Limb (tissue), 2 donors: ENCODE measurements around the gene CES1.
"Not testable (repeated sequence)": the region's sequence is repeated elsewhere in the genome, so short reads cannot be mapped to it uniquely, and the experiment has no call there.

ENCODE experiments used
- DNase-seq, 2 donors: peaks; one replicate each; pipeline ENCODE4 v3.0.0-alpha.2; 2016; ENCODE audit errors: extremely low spot score in 2 of 2

Gene CES1

DNA sequence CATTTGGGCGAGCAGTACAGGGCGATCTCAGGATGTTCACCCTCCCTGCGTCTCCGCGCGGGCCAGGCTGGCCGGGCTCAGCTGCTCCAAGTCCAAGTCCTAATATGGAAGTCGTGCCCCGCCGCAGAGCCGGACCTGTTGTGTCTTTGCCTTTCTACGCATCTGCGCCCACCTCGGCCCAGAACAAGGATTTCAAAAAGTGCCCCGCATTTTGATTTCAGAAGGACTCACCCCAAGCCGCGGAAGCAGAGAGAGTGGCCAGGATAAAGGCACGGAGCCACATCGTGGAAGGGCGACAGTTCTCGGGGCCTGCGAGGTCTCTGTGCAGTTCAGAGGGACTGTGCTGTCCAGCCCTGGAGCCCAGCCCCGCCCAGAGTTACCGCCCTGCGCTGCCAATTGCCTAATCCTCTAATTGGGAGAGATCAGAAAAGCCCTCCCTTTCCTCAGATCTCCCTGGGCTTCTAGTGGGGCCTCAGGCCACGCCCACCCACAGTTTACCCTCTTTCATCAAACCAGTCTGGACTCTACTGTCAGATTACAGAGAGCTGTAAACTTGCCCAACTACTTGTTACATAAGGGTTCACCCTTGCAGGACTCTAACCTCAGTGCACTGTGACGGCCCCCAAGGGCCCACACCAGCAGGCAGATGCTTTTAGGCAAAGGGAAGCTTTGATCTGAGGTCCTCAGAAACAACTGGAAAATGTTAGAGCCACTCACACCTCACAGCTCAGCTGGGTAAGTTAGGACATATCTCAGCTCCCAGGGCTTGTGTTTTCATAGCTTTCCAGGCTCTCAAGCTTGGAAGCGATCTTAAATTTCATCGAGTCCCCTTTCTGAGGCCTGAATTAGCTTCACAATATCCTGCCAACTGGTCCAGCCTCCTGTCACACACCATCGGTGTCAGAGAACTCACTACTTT lies at the start of gene CES1:
CES1 (minus strand) TSS at position 324 of the 919 bp plus-strand sequence; CDS start at position 283, 41 bp downstream.
- no peak for DNase-seq

DNA sequence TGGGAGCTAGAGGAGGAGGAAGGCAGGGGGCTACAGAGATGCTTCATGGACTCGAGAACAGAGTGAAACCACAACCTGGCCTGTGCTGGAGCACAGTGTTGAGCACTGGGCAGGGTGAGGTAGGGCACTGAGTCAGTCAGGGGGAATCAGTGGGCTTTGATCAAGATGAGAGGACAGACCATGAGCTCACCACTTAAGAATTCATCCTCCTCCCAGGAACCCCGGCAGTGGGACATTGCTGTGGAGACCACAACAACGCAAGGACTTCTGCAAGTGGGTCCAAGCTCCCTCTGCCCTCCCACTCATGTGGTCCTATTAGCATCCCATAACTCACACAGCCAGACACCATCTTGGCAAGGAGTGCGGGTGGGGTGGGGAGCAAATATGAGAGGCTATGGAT lies 44.0 kb upstream of the CES1 start:
- DNase-seq: peak in 1 of 2 donors; percentile 35

DNA sequence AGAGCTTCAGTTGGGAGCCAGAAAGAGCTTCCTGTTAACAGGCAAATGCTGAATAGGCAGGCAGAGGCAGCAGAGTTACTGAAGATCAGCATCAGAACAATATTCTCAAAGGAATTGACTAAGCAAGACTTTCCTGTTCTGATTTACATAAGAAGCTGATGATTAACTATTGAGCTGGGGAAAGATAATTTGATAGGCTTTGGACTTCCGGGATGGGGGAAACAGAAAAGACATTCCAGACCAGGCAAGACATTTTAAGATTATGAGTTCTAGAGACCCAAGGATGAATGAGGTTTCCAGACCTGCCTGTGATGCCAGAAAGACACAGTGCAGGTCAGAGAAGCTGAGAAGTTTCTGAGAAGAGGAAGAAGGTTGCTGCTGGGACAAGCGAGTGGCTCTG lies 42.4 kb upstream of the CES1 start, which contains the start of gene CES5A:
CES5A (minus strand) TSS at position 101 of the 400 bp plus-strand sequence. CDS start 152 bp downstream, outside the sequence.
- DNase-seq: no peak

DNA sequence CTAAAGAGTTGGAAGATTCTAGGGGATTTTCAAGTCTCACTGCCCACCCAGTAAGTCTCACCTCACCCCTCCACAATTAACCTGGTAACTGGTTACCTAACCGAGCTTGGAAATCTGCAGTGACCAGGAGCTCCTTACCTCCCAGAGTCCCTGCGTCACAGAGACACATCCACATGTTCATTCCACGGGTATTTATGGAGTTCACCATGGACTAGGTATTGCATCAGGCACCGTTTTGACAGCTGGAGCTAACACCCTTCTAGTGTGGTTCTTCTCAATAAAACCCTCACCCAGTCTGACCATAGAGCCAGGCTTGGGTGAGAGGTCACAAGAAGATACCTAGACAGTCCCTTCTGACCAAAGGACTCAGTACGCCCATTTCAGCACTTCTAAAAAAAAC lies 40.2 kb upstream of the CES1 start:
- DNase-seq: no peak

DNA sequence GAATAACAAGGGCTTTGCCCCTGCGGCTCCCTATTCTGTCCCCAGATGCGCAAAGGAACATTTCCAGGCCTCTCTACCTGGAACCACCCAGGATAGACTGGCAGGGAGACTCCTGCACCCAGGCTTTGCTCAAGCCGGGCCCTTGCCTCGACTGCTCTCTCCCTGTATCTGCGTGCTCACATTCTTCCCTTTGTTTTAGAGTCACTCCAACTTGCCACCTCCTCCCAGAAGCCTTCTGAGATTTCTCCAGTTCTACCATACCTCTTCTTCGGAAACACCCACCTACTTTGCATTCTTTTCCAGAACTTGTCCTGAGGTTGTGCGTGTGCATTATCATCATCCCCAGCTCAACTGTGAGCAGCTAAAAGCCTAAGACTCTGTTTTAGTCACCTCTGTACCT lies 39.2 kb upstream of the CES1 start:
- no peak for DNase-seq

DNA sequence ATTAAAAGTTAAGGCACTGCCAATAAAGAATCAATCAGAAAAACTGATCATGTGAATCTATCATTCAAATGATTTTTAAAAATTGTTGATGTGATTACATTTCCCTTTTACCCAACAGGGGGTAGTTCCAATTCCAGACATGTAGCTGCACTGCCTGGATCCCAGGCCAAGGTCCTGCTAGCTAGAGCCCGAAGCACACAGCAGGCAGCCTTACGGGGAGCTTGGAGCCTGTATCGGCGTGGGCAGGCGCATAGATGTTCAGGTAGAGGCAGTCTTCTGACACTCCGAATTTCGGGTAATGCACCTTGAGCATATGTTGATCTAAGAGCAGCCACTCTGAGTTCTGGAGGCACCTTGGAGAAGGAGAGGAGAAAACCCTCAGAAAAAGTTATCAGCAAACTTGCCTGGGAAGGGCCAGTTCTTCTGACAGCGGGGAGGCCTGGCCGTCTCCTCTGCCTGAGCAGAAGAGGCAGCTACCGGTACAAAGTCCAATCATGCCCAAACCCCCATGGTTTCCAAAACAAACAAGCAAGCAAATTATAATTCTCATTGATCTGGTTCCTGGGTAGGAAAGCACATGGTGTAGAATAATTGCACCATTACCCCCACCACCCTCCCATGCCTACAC lies 38.6 kb upstream of the CES1 start:
- no peak for DNase-seq

DNA sequence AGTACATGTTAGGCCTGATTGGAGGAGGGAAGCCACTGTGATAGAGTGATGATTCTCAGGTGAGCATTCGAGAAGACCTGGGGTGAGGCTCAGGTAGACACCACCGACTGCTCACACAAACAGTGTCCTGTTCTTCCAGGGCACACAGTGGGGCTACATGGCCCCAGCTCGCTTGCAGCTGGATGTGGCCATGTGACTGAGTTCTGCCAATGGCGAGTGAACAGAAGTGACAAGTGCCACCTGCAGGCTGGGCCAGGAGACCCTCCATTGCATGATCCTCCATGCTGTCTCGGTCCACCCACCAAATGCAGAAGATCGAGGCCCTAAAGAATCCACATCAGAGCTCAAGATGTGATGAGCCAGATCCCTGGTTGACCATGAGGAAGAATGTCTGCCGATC lies 36.1 kb upstream of the CES1 start:
- DNase-seq: no peak

DNA sequence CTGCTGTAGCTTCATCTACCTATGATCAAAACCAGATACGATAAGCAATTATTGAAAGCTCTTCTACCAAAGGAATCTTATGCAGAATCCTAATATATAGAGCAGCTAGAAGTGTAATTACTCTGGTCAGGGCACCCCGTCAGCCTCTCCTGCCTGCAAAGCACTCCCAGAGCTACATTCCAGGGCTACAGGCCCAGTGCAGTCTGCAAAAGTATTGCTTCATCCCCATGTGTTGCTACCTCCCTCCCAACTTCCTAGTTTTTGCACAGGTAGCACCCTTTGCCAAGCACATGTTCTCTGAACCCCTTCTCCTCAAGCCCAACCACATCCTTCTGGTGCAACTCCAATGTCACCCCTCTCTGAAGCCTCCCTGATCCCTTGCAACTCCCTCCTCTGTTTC lies 35.2 kb upstream of the CES1 start:
- no peak for DNase-seq

DNA sequence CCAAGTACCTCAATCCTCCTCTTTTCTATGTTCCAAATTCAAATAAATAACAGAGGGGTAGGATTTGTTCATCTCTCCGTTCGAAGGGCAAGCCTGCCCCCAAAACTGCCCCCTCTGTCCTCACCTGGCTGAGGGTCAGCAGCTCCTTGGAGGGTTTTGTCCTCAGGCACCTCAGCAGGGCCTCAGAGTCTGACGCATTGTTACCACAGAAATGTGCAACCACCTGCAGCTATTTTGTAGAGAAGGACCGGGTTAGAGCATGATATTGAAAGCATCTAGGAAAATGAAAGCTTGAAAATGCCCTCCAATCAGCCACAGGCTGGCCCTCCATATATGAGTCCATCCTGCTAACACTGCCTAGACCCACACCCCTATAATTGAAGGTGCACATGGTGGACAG lies 28.4 kb upstream of the CES1 start:
- no peak for DNase-seq

DNA sequence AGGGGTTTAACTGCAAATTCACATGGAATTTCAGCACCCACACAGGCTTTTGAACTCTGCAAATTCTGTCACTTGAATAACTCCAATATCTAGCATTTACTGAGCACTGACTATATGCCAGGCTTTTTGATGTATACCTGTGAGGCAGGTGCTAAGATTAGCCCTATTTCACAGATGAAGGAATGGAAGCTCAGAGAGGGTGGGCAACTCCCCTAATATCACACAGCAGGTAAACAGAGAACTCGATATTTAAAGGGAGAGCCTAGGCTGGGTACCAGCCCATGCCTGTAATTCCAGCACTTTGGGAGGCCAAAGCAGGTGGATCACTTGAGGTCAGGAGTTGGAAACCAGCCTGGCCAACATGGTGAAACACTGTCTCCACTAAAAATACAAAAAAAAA lies 24.8 kb upstream of the CES1 start:
- DNase-seq: not testable (repeated sequence)

DNA sequence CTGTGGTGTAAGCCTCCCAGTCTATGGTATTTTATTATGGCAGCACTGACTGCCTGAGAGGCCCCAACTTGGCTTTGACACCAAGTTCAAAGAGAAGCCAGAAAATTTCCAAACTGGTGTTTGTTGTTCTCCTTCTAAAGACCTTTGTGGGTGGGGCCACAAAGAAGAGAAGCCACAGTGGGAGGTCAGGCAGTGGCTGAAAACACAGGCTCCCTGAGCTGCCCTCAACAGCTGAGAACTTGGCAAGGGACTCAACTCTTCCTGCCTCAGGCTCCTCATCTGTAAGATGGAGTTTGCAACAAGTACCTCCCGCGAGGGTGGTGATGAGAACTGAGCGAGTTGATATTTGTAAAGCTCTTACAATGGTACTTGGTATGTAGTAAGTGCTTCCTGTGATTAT lies 24.1 kb upstream of the CES1 start:
- peak in 1 of 2 donors; percentile 14 for DNase-seq

DNA sequence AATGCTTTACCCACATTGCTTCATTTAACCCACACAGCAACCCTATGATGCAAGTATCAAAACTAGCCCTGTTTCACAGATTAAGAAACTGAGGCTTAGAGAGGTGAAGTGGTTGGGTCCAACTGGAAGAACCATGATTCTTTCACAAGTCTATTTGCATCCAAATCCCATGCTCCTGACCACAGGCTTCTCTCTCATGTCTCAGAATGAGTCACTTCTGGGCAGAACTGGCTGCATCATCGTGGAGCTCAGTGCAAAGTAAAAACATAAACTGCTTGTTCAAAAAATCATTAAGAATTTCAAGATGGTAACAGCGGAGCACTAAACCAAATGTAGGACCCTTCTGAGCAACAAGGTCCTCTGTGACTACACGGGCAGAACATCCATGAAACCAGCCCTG lies 20.2 kb upstream of the CES1 start:
- DNase-seq: no peak

DNA sequence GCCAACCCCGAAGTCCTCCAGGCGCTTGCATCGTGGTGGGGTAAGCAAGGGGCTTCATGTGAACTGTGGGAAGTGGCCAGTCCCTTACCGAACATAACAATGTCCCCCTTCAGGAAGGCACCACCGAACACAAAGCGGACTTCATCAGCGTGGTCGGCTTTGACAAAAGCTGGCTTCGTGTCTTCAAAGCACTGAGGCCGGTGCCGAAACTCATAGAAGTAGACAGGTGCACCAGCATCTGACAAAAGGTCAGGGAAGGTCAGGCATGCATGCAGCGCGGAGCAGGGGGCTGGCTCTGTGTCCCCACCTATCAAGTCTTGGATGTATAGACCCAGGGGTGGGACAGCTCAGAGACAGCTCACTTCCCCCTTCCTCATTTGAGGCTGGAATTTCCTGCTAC lies 16.6 kb upstream of the CES1 start:
- no peak for DNase-seq

DNA sequence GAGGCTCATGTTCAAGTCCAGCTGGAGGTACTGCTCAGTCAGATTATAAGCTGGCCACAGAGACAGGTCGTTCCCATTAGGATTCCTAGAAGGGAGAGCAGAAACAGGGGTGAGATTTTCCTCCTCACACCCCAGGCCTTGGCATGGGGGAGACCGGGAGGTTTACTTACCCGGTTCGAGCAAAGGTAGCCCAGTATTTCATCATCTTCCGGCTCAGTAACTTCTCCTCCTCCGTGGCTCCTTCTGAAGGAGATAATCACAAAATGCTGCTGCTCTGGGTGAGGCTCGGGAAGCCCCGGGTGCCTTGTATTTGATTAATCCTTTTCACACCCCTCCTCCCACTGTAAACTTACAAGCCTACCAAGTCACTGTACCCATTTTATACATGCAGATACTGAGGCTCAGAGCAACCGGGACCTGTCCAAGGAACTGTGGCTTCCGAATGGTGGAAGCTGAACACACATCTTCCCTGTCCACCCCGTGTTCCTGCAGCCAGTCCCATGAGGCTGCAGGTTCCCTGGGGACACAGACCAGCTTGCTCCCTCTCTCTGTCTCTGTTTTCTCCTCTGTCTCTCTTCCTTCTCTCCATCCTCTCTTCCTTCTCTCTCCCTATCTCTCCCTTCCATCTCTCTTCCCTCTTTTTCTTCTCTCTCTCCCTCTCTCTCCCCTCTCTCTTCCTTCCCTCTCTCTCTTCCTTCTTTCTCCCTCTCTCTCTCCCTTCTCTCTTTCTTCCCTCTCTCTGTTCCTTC lies 13.9 kb upstream of the CES1 start:
- DNase-seq: no peak

DNA sequence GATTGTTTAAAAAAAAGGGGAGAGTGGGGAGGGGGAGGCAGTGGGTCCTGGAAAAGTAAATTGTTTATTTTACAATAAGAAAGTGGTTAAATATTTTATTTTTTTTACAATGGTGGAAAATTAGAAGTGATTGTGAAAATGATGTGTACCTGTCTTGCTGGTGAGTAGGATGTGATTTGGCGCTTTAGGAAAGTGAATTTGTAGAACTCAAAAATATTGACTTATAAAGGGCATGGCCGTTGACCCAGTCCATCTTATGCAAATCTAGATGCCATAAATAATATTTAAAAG lies 10.2 kb upstream of the CES1 start:
- no peak for DNase-seq

DNA sequence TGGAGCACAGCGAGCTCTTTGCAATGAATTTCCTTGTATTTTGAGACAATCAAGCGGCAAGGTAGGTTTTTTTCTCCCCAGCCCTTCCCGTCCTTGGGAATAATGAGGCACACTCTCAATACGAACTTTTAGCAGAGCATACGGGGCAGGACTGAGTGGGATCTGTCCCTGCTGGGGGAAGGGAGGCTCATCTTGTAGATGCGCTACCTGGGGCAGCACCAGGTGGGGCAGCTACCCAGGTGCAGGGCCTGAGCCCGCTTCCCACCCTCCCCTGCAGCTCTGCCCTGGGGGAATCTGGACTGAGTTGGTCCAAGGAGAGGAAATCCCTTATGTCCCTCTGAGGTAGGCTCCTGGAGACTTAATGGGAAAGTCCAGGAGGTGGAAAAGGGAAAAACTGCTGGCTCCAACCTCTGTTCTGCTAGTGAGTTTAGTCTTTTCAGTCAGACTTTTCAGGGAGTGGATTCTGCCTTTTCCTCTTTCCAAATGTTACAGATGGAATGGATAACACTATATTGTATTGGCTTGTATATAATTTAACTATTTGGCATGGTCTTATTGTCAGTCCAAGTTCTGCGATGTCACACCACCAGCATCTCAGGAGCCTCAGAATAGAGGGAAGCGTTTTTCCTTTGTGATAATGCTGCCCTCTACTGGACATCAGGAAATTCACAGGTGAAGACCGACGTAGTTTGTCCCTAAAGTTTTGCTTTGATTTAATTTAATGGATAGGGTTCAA lies 9.6 kb upstream of the CES1 start:
- DNase-seq: peak in 1 of 2 donors; percentile 72

DNA sequence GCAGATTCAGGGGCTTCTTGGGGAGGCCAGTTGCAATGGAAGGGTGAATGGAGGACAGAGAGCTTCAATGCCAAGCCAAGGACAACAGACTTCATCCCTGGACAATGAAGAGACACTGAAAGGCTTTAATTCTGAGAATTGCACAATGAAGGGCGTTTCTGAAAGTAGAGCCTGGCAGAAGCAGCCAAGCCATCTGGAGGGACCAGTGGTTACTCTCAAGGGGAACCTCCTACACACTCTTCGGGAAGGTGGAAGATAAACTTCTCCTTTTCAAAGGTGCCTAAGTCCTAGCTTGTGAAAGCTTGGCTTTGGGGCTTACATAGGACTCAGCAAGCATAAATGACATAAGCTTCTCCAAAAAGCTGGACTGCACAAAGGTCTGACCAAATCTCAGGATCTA lies 6.2 kb upstream of the CES1 start:
- DNase-seq: no peak

DNA sequence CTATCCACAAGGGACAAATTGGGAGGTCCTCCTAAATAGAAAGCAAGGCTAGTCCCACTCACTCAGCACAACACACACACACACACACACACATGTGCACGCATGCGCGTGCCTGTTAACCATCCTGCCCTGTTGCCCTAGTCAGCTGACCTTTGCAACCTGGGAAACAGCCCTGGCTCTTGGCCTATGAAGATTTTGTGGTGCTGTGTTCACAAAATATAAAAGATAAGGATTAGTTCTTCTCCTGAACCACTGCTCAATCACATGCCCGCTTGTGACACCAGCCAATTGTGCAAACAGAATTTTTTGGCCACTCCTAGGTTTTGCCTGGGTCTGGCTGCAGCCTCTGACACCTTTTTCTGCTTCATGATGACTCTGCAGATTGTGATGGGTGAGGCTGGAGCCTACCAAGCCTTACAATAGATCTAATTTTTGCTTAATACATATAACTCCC lies 3.3 kb upstream of the CES1 start:
- no peak for DNase-seq

DNA sequence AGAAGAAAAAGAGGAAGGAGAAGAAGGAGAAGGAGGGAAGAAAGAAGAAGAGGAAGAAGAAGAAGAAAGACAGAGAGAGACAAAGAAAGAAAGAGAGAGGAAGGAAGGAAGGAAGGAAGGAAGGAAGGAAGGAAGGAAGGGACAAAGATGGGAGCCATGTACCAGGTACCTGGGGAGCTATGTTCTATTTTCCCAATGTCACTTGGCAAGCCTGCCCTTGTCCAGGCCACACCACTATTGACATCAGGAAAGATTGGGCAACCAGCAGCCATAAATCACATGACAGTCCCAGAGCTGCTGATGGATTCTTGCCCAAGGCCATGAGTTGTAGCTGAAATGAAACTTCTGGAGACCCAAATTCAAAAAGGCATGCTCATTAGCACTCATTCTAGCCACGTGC lies 2.7 kb upstream of the CES1 start:
- DNase-seq: no peak

DNA sequence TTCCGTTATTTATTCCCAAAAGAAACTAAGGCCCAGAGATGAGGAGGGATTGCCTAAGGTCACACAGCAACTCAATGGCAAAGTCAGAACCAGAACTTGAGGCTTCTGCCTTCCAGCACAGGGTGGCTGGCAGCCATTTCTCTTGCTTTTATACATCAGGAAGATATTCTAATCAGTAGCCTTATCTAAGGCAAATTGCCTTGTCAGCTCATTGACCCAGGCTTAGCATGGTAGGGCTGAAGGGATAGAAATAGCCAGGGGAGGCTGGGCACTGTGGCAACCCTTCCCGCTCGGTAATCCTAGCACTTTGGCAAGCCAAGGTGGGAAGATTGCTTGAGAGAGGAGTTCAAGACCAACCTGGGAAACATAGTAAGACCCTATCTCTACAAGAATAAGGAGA lies 2.3 kb upstream of the CES1 start:
- DNase-seq: not testable (repeated sequence)

DNA sequence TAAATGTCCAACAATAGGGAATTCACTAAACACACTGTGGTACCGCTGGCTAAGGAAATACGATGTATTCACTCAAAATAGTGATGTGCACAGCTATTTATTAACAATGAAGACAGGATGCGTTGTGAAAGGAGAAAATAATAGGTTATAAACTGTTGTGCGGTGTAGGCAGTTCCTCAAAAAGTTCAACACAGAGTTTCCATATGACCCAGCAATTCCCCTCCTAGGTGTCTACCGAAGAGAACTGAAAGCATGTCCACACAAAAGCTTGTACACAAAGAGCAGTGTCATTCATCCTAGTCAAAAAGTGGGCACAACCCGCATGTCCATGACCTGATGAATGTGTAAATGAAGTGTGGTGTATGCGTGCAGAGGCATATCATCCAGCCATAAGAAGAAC lies 1.2 kb upstream of the CES1 start:
- no peak for DNase-seq

DNA sequence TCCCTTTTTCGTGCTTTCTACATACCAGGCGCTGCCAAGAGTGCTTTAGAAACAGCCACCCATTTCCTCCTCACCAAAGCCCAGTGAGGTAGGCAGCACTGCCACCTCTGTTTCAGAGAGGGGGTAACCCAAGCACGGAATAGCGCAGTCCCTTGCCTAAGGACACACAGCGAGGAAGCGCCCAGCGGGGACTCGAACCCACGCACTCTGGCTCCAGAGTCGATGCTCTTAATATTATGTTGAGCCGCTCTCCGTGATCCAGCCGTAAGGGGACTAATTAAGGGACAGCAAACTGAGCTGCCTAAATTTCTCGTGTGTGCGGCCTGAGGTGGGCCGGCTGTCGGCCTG lies 497 bp downstream of the CES1 start:
- DNase-seq: no peak
